Head of caudate nucleus (tissue), 42 donors: ENCODE data around the gene TBCB.
A peak's percentile ranks its signal among the peaks of the same experiment; 100 is the strongest.
"Not testable (repeated sequence)": the region's sequence is repeated elsewhere in the genome, so short reads cannot be mapped to it uniquely, and the experiment has no call there.

Experiments
- DNase-seq, 42 donors: peaks; one replicate each; pipeline versions ENCODE4 v3.0.0 to v3.0.0-alpha.2; 2020 to 2021; ENCODE audit warnings: mixed read lengths in 7 of 42
- intact Hi-C: fragments of 100-400 bp; cut with DNase I; formaldehyde crosslinking; loops from one replicate; pipeline ENCODE4 v1.15.0; 2022

TBCB gene

GRCh38 chr19:36152352-36153091 is 37.3 kb downstream of the TBCB start, which contains the start of gene COX7A1:
Gene COX7A1 (minus strand): TSS chr19:36152447. CDS start chr19:36152407, 40 bp downstream.
- peak in 30 of 42 donors; percentile 13 to 66 (median 32) for DNase-seq
- intact Hi-C loops: no loop called here

DNA sequence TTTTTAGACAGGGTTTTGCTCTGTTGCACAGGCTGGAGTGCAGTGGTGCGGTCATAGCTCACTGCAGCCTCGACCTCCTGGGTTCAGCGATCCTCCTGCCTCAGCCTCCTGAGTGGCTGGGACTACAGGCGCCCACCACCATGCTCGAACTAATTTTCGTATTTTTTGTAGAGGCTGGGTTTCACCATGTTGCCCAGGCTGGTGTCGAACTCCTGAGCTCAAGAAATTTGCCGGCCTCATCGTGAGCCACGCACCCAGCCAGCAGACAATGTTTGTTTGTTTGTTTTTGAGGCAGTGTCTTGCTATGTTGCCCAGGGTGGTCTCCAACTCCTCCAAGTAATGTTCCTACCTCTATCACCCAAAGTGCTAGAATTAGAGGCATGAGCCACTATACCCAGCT is 37.9 kb downstream of the TBCB start:
- intact Hi-C loops: no loop called here
- no peak for DNase-seq

DNA sequence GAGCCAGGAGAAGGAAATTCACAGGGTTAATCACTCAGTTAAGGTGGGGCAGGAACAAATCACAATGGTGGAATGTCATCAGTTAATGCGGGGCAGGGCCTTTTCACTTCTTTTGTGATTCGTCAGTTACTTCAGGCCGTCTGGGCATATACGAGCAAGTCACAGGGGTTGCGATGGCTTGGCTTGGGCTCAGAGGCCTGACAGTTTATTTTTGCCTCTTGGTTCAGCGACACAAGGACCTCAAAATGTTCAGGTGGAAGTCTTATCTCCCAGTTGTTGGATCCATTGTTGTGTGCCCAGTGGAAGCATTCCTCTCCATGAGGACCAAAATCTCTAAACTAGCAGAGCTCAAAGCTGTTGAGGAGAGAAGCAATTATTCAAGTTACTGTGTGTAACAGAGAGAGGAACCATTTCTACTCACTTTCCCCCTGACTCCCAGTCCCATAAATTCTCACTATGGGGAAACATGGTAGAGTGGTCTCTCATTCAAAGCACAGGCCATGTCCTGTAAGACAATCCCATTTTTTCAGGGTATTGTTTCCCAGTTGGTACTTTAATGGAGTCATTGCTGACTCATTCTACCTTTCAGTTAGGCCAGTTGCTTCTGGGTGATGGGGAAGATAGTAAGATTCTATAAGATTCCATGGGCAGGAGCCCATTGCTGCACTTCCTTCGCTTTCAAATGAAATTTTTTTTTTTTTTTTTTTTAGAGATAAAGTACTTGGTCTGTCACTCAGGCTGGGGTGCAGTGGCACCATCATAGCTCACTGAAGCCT is 45.7 kb downstream of the TBCB start:
- no peak for DNase-seq
- intact Hi-C loops: no loop called here

GRCh38 chr19:36163813-36164212 is 48.5 kb downstream of the TBCB start:
- no peak for DNase-seq
- intact Hi-C loops: no loop called here

- no peak for DNase-seq
- intact Hi-C loops: no loop called here
Measured at GRCh38 chr19:36169084-36169760, 54.0 kb downstream of the TBCB start.

- no peak for DNase-seq
- intact Hi-C loops: no loop called here
Measured at GRCh38 chr19:36172852-36173251, 57.6 kb downstream of the TBCB start.

DNA sequence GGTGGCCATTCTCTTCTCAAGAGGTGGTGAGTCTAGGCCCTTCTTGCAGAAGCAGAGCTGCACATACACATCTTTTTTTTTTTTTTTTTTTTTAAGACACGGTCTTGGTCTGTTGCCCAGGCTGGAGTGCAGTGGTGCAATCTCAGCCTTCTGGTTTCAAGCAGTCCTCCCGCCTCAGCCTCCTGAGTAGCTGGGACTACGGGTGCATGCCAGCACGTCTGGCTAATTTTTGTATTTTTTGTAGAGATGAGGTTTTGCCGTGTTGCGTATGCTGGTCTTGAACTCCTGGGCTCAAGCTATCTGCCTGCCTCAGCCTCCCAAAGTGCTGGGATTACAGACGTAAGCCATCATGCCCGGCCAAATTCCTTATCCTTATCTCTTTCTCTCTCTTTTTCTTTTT is 58.6 kb downstream of the TBCB start:
- DNase-seq, intact Hi-C loops: not testable (repeated sequence)
